NCI-H1436 (cell line): Measurements from ENCODE around the gene TNFRSF6B.

ENCODE experiments used
- DNase-seq: peaks from one replicate; lab custom pipeline; 2025; lab: John Stamatoyannopoulos, UW

Gene TNFRSF6B

GRCh38 chr20:63686094-63686491 lies 10.4 kb upstream of the TNFRSF6B start:
- no peak for DNase-seq

- no peak for DNase-seq
Measured at GRCh38 chr20:63686492-63687321, 9.7 kb upstream of the TNFRSF6B start.

GRCh38 chr20:63687419-63688178 lies 8.9 kb upstream of the TNFRSF6B start:
- DNase-seq, result no peak

GRCh38 chr20:63688228-63689045 lies 8.0 kb upstream of the TNFRSF6B start:
- DNase-seq, result no peak

GRCh38 chr20:63689046-63690002 lies 7.1 kb upstream of the TNFRSF6B start:
- no peak for DNase-seq

- no peak for DNase-seq
Measured at GRCh38 chr20:63690003-63690897, 6.2 kb upstream of the TNFRSF6B start.

GRCh38 chr20:63690898-63691710 lies 5.3 kb upstream of the TNFRSF6B start:
- no peak for DNase-seq

- no peak for DNase-seq
Measured at GRCh38 chr20:63691711-63692435, 4.6 kb upstream of the TNFRSF6B start.

- DNase-seq, result no peak
Measured at GRCh38 chr20:63692436-63693082, 3.9 kb upstream of the TNFRSF6B start.

GRCh38 chr20:63693083-63693732 lies 3.2 kb upstream of the TNFRSF6B start:
- DNase-seq, result no peak

- no peak for DNase-seq
Measured at GRCh38 chr20:63693733-63694583, 2.5 kb upstream of the TNFRSF6B start.

GRCh38 chr20:63694584-63695423 lies 1.6 kb upstream of the TNFRSF6B start:
- DNase-seq, result no peak

GRCh38 chr20:63695424-63696305 lies 787 bp upstream of the TNFRSF6B start:
- DNase-seq, result no peak

- no peak for DNase-seq
Measured at GRCh38 chr20:63696306-63696627, 185 bp upstream of the TNFRSF6B start.

- no peak for DNase-seq
Measured at GRCh38 chr20:63697357-63697867, 960 bp downstream of the TNFRSF6B start.
